Measurements from ENCODE around the gene SCN5A. TPM values are rescaled to one million over a fixed set of nuclear protein-coding genes. Genes with fewer than 3 reads are reported as not detected.

SCN5A gene
- polyA plus RNA-seq, 1 donor from 2014 or later: not detected

- H3K27me3 Mint-ChIP-seq: peaks cover 9% of the 10 kb centered on the region
- no peaks in the 10 kb centered on the region for H3K9me3 Mint-ChIP-seq
- no peaks in the 10 kb centered on the region for H3K36me3 Mint-ChIP-seq
- H3K27ac Mint-ChIP-seq: no peak overlapping the region
- H3K4me1 Mint-ChIP-seq: no peaks in the 10 kb centered on the region
- peak overlapping the region in 1 of 4 donors; percentile 10 for H3K4me3 Mint-ChIP-seq
Measured at GRCh38 chr3:38588371-38588971, 61.0 kb downstream of the SCN5A start.

- Mint-ChIP-seq H3K27ac (no peak overlapping the region), H3K4me1 (no peaks in the 10 kb centered on the region), H3K27me3 (peaks cover 7% of the 10 kb centered on the region), H3K36me3 (no peaks in the 10 kb centered on the region), H3K4me3 (no peak overlapping the region), H3K9me3 (no peaks in the 10 kb centered on the region)
Measured at GRCh38 chr3:38587548-38588131, 61.8 kb downstream of the SCN5A start.

GRCh38 chr3:38586546-38587520, 62.7 kb downstream of the SCN5A start:
- peaks cover 7% of the 10 kb centered on the region for H3K27me3 Mint-ChIP-seq
- no peak overlapping the region for H3K4me3 Mint-ChIP-seq
- H3K9me3 Mint-ChIP-seq: no peaks in the 10 kb centered on the region
- H3K4me1 Mint-ChIP-seq: peaks cover 0 to under 1% (median 0%) of the 10 kb centered on the region in 3 donors
- no peaks in the 10 kb centered on the region for H3K36me3 Mint-ChIP-seq
- no peak overlapping the region for H3K27ac Mint-ChIP-seq

- H3K36me3 Mint-ChIP-seq: no peaks in the 10 kb centered on the region
- H3K27me3 Mint-ChIP-seq: peaks cover 7% of the 10 kb centered on the region
- no peak overlapping the region for H3K4me3 Mint-ChIP-seq
- H3K27ac Mint-ChIP-seq: no peak overlapping the region
- peaks cover 0 to 2% (median 0%) of the 10 kb centered on the region in 3 donors for H3K4me1 Mint-ChIP-seq
- no peaks in the 10 kb centered on the region for H3K9me3 Mint-ChIP-seq
Measured at GRCh38 chr3:38585791-38586420, 63.6 kb downstream of the SCN5A start.

GRCh38 chr3:38583688-38584087, 65.8 kb downstream of the SCN5A start:
- Mint-ChIP-seq H3K9me3 (no peaks in the 10 kb centered on the region), H3K4me3 (no peak overlapping the region), H3K27me3 (peaks cover 7% of the 10 kb centered on the region), H3K4me1 (peaks cover 0 to 2% (median 0%) of the 10 kb centered on the region in 3 donors), H3K27ac (no peak overlapping the region), H3K36me3 (no peaks in the 10 kb centered on the region)

- peaks cover 0 to 2% (median 0%) of the 10 kb centered on the region in 3 donors for H3K4me1 Mint-ChIP-seq
- H3K36me3 Mint-ChIP-seq: no peaks in the 10 kb centered on the region
- H3K9me3 Mint-ChIP-seq: no peaks in the 10 kb centered on the region
- H3K27ac Mint-ChIP-seq: no peak overlapping the region
- H3K4me3 Mint-ChIP-seq: no peak overlapping the region
- peaks cover 3% of the 10 kb centered on the region for H3K27me3 Mint-ChIP-seq
Measured at GRCh38 chr3:38582941-38583645, 66.4 kb downstream of the SCN5A start.

GRCh38 chr3:38582316-38582715, 67.2 kb downstream of the SCN5A start:
- Mint-ChIP-seq H3K27me3 (peaks cover 3% of the 10 kb centered on the region), H3K36me3 (no peaks in the 10 kb centered on the region)

GRCh38 chr3:38581774-38582173, 67.7 kb downstream of the SCN5A start:
- no peak overlapping the region for H3K4me3 Mint-ChIP-seq
- H3K36me3 Mint-ChIP-seq: no peaks in the 10 kb centered on the region
- H3K27ac Mint-ChIP-seq: no peak overlapping the region
- H3K4me1 Mint-ChIP-seq: peaks cover 0 to 2% (median 0%) of the 10 kb centered on the region in 3 donors
- peaks cover 3% of the 10 kb centered on the region for H3K27me3 Mint-ChIP-seq
- no peaks in the 10 kb centered on the region for H3K9me3 Mint-ChIP-seq

More at GRCh38 chr3:38582316-38582715, 67.2 kb downstream of the SCN5A start:
- peaks cover 0 to 2% (median 0%) of the 10 kb centered on the region in 3 donors for H3K4me1 Mint-ChIP-seq
- no peak overlapping the region for H3K4me3 Mint-ChIP-seq
- H3K27ac Mint-ChIP-seq: no peak overlapping the region
- H3K9me3 Mint-ChIP-seq: no peaks in the 10 kb centered on the region

GRCh38 chr3:38580450-38581382, 68.8 kb downstream of the SCN5A start:
- H3K9me3 Mint-ChIP-seq: no peaks in the 10 kb centered on the region
- H3K27ac Mint-ChIP-seq: no peak overlapping the region
- no peaks in the 10 kb centered on the region for H3K36me3 Mint-ChIP-seq
- H3K4me1 Mint-ChIP-seq: peaks cover 0 to 2% (median 0%) of the 10 kb centered on the region in 3 donors
- H3K27me3 Mint-ChIP-seq: peaks cover 1% of the 10 kb centered on the region
- H3K4me3 Mint-ChIP-seq: no peak overlapping the region

- H3K27me3 Mint-ChIP-seq: peaks cover 3% of the 10 kb centered on the region
- H3K4me3 Mint-ChIP-seq: peak overlapping the region in 1 of 4 donors; percentile 18
- H3K4me1 Mint-ChIP-seq: peaks cover 0 to 2% (median 0%) of the 10 kb centered on the region in 3 donors
- no peaks in the 10 kb centered on the region for H3K36me3 Mint-ChIP-seq
- no peak overlapping the region for H3K27ac Mint-ChIP-seq
- H3K9me3 Mint-ChIP-seq: no peaks in the 10 kb centered on the region
Measured at GRCh38 chr3:38579551-38580449, 69.7 kb downstream of the SCN5A start.

GRCh38 chr3:38579141-38579540, 70.3 kb downstream of the SCN5A start:
- Mint-ChIP-seq H3K4me3 (no peak overlapping the region), H3K9me3 (peaks cover 0 to 1% (median 0%) of the 10 kb centered on the region in 3 donors), H3K27me3 (peaks cover 3% of the 10 kb centered on the region), H3K27ac (no peak overlapping the region), H3K36me3 (peaks cover 2% of the 10 kb centered on the region), H3K4me1 (peaks cover 0 to 2% (median 0%) of the 10 kb centered on the region in 3 donors)

GRCh38 chr3:38578551-38578950, 70.9 kb downstream of the SCN5A start:
- H3K4me1 Mint-ChIP-seq: peaks cover 0 to 2% (median 0%) of the 10 kb centered on the region in 3 donors
- H3K9me3 Mint-ChIP-seq: peaks cover 0 to 2% (median 0%) of the 10 kb centered on the region in 3 donors
- no peak overlapping the region for H3K27ac Mint-ChIP-seq
- H3K36me3 Mint-ChIP-seq: peaks cover 2% of the 10 kb centered on the region
- peaks cover 3% of the 10 kb centered on the region for H3K27me3 Mint-ChIP-seq
- H3K4me3 Mint-ChIP-seq: no peak overlapping the region
